Prostate gland (tissue), 2 donors: ENCODE results near the gene CD81.

Experiments used
- POLR2A ChIP-seq: fragments of 450-650 bp; IDR thresholded peaks from one replicate; pipeline ENCODE4 v1.6.1; 2016; ENCODE audit warnings: antibody characterized with exemption, mild to moderate bottlenecking
- POLR2AphosphoS5 ChIP-seq: sonication (generic); formaldehyde crosslinking; IDR thresholded peaks from one replicate; pipeline ENCODE4 v1.6.1; 2017; ENCODE audit warnings: antibody characterized with exemption
- TF ChIP-seq, protein P1 (sequence below), 4 experiments: fragments of 200-600 bp in 2 of 4; fragments of 450-650 bp in 2 of 4; sonication (generic) in 2 of 4; IDR thresholded peaks; 1 replicate in 3 of 4; 2 replicates in 1 of 4; pipeline ENCODE4 v1.5.1; 2016 to 2019; ENCODE audit warnings: antibody characterized with exemption in 4 of 4, mild to moderate bottlenecking in 2 of 4, moderate library complexity in 2 of 4

DNA sequence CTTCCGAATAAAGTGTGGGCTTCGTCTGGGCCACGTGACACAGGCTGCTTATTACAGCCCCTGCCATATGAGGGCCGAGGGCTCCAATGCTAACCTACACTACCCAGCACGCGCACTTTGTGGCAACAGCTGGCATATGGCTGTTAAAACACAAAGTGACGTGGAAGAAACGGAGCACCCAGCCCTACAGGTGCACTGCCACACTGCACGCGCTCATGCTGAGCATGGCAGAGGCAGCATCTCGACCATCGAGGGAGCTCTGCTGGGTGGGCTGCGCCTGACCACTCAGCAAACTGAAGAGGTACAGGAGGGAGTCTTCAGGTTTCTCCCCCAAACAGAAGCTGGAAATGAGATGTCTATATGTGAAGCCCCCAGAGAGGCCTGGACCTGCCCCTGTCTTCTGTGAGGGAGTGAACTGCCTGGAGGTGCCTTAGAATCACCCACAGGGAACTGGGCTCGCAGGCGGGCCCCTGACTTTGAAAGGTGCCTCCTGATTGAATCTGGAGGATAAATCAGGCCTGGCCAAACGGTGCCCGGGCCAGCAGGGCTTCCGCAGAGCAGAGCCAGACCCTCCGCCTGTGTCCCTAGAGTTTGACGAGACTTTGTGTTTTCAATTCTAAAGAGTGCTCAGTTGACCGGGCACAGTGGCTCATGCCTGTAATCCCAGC lies 41.7 kb downstream of the CD81 start:
- TF ChIP-seq, protein P1, sequence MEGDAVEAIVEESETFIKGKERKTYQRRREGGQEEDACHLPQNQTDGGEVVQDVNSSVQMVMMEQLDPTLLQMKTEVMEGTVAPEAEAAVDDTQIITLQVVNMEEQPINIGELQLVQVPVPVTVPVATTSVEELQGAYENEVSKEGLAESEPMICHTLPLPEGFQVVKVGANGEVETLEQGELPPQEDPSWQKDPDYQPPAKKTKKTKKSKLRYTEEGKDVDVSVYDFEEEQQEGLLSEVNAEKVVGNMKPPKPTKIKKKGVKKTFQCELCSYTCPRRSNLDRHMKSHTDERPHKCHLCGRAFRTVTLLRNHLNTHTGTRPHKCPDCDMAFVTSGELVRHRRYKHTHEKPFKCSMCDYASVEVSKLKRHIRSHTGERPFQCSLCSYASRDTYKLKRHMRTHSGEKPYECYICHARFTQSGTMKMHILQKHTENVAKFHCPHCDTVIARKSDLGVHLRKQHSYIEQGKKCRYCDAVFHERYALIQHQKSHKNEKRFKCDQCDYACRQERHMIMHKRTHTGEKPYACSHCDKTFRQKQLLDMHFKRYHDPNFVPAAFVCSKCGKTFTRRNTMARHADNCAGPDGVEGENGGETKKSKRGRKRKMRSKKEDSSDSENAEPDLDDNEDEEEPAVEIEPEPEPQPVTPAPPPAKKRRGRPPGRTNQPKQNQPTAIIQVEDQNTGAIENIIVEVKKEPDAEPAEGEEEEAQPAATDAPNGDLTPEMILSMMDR (IDR thresholded peaks at IDR 0.05), result no peak
- TF ChIP-seq POLR2A (no peak), POLR2AphosphoS5 (no peak)
